HCT116 (cell line): Measurements from ENCODE around the gene GNRHR.

Experiments
- CEBPB ChIP-seq: IDR thresholded peaks from 2 replicates; pipeline ENCODE4 v1.6.1; 2012; ENCODE audit warnings: low read depth
- CTCF ChIP-seq, 3 experiments: fragments of 200-600 bp in 1 of 3; sonication (generic) in 1 of 3; IDR thresholded peaks in 2 of 3; conservative IDR thresholded peaks in 1 of 3; 2 replicates each; pipeline ENCODE4 v1.5.1; 2012 to 2017; ENCODE audit warnings: low read depth in 2 of 3, low read length in 2 of 3, antibody characterized with exemption in 1 of 3, borderline replicate concordance in 1 of 3, control low read depth in 1 of 3, mild to moderate bottlenecking in 1 of 3, mixed read lengths in 1 of 3, mixed run types in 1 of 3, moderate library complexity in 1 of 3; ENCODE audit not compliant: insufficient read depth in 1 of 3
- EGR1 ChIP-seq: IDR thresholded peaks from 2 replicates; pipeline ENCODE4 v1.6.1; 2012; ENCODE audit warnings: low read depth
- EZH2phosphoT487 ChIP-seq: fragments of 200-600 bp; IDR thresholded peaks from 2 replicates; pipeline ENCODE4 v1.6.1; 2018; ENCODE audit warnings: antibody characterized with exemption, borderline replicate concordance
- MAX ChIP-seq: IDR thresholded peaks from 2 replicates; pipeline ENCODE4 v1.6.1; 2012
- POLR2A ChIP-seq: IDR thresholded peaks from 2 replicates; pipeline ENCODE4 v1.7.0; 2011; ENCODE audit warnings: borderline replicate concordance; ENCODE audit not compliant: insufficient read depth, insufficient read length; ENCODE audit errors: extremely low read depth
- POLR2AphosphoS5 ChIP-seq: IDR thresholded peaks from 2 replicates; pipeline ENCODE4 v1.6.1; 2011; ENCODE audit warnings: mild to moderate bottlenecking, low read depth, low read length, moderate library complexity
- REST ChIP-seq: IDR thresholded peaks from 2 replicates; pipeline ENCODE4 v1.6.1; 2012; ENCODE audit warnings: low read depth
- SIN3A ChIP-seq: IDR thresholded peaks from 2 replicates; pipeline ENCODE4 v1.6.1; 2012; ENCODE audit warnings: low read depth
- SP1 ChIP-seq: IDR thresholded peaks from 2 replicates; pipeline ENCODE4 v1.6.1; 2012; ENCODE audit warnings: low read depth
- SRF ChIP-seq: IDR thresholded peaks from 2 replicates; pipeline ENCODE4 v1.6.1; 2012; ENCODE audit warnings: low read depth
- TCF7L2 ChIP-seq: IDR thresholded peaks from 2 replicates; pipeline ENCODE4 v1.7.0; 2011; ENCODE audit warnings: borderline replicate concordance, inconsistent platforms; ENCODE audit not compliant: insufficient read depth, insufficient read length; ENCODE audit errors: extremely low read depth
- YY1 ChIP-seq: IDR thresholded peaks from 2 replicates; pipeline ENCODE4 v1.6.1; 2011; ENCODE audit warnings: low read length, low read depth, moderate library complexity, mild to moderate bottlenecking; ENCODE audit not compliant: insufficient replicate concordance; ENCODE audit errors: extremely low read depth
- ZBTB33 ChIP-seq: IDR thresholded peaks from 2 replicates; pipeline ENCODE4 v1.6.1; 2011; ENCODE audit warnings: mild to moderate bottlenecking, low read length, moderate library complexity; ENCODE audit not compliant: insufficient replicate concordance; ENCODE audit errors: extremely low read depth

- TF ChIP-seq CTCF (IDR thresholded peaks at IDR 0.05 in 2 of 3, conservative IDR thresholded peaks at IDR 0.05 in 1 of 3; ENCODE audit: borderline replicate concordance in 1 of 3, insufficient read depth in 1 of 3, low read depth in 2 of 3, low read length in 2 of 3) (peak in 2 of 3 experiments; percentile 33 to 46; a peak in 4 of 6 replicates), POLR2AphosphoS5 (no peak), MAX (no peak), SIN3A (no peak), REST (no peak), EZH2phosphoT487 (no peak), TCF7L2 (no peak), SRF (no peak), SP1 (no peak), YY1 (no peak), EGR1 (no peak), POLR2A (no peak), CEBPB (no peak), ZBTB33 (no peak)
Observed at GRCh38 chr4:67723949-67724348, 30.2 kb downstream of the GNRHR start.
